H9 (cell line): Measurements from ENCODE around the gene LRRC3. TPM values are rescaled to one million over a fixed set of nuclear protein-coding genes. Genes with fewer than 3 reads are reported as not detected.

Source experiments
- DNase-seq: peaks from one replicate; pipeline ENCODE4 v3.0.0-alpha.2; 2017
- H2AFZ ChIP-seq: one replicate; pipeline ENCODE4 v1.6.1; 2013; ENCODE audit warnings: mild to moderate bottlenecking, low read length, control low read depth, moderate library complexity
- H2AK5ac ChIP-seq: 2 replicates; pipeline ENCODE4 v1.6.1; 2013; ENCODE audit warnings: low read length, control low read depth, mixed read lengths; ENCODE audit not compliant: insufficient read length
- H2BK120ac ChIP-seq: one replicate; pipeline ENCODE4 v1.6.1; 2013; ENCODE audit warnings: low read depth, mild to moderate bottlenecking, low read length, control low read depth, inconsistent platforms; ENCODE audit not compliant: poor library complexity, severe bottlenecking
- H2BK12ac ChIP-seq: 2 replicates; pipeline ENCODE4 v1.6.1; 2013; ENCODE audit warnings: low read length, control low read depth, mixed read lengths, low read depth; ENCODE audit not compliant: insufficient read length
- H2BK15ac ChIP-seq: 2 replicates; pipeline ENCODE4 v1.6.1; 2013; ENCODE audit warnings: low read depth, low read length, control low read depth
- H2BK20ac ChIP-seq: one replicate; pipeline ENCODE4 v1.6.1; 2013; ENCODE audit warnings: low read depth, mild to moderate bottlenecking, low read length, control low read depth, inconsistent platforms; ENCODE audit not compliant: poor library complexity, severe bottlenecking
- H2BK5ac ChIP-seq: 2 replicates; pipeline ENCODE4 v1.6.1; 2013; ENCODE audit warnings: low read length, control low read depth, mixed read lengths; ENCODE audit not compliant: insufficient read length
- H3K14ac ChIP-seq: 2 replicates; pipeline ENCODE4 v1.6.1; 2013; ENCODE audit warnings: low read length, control low read depth; ENCODE audit not compliant: insufficient read depth
- H3K18ac ChIP-seq: 2 replicates; pipeline ENCODE4 v1.6.1; 2013; ENCODE audit warnings: low read depth, mild to moderate bottlenecking, mixed read lengths, low read length, control low read depth; ENCODE audit not compliant: insufficient read length
- H3K23ac ChIP-seq: 2 replicates; pipeline ENCODE4 v1.6.1; 2013; ENCODE audit warnings: low read length, control low read depth, mixed read lengths, low read depth; ENCODE audit not compliant: insufficient read length
- H3K23me2 ChIP-seq: 2 replicates; pipeline ENCODE4 v1.6.1; 2013; ENCODE audit warnings: low read depth, mild to moderate bottlenecking, mixed read lengths, low read length, control low read depth; ENCODE audit not compliant: insufficient read length, poor library complexity, severe bottlenecking
- H3K27ac ChIP-seq: 2 replicates; pipeline ENCODE4 v1.5.1; 2013; ENCODE audit warnings: low read length, control low read depth, mixed read lengths, low read depth; ENCODE audit not compliant: insufficient read length
- H3K27me3 ChIP-seq: 2 replicates; pipeline ENCODE4 v1.6.1; 2013; ENCODE audit warnings: low read length, control low read depth, inconsistent platforms; ENCODE audit not compliant: insufficient read depth
- H3K4ac ChIP-seq: 2 replicates; pipeline ENCODE4 v1.6.1; 2013; ENCODE audit warnings: low read depth, mild to moderate bottlenecking, control low read depth, inconsistent platforms, low read length, moderate library complexity
- H3K4me1 ChIP-seq: 2 replicates; pipeline ENCODE4 v1.6.1; 2013; ENCODE audit warnings: low read length, control low read depth, inconsistent platforms; ENCODE audit not compliant: insufficient read depth
- H3K4me2 ChIP-seq: 2 replicates; pipeline ENCODE4 v1.6.1; 2013; ENCODE audit warnings: low read length, control low read depth, mixed read lengths; ENCODE audit not compliant: insufficient read length, insufficient read depth
- H3K56ac ChIP-seq: 2 replicates; pipeline ENCODE4 v1.6.1; 2013; ENCODE audit warnings: low read depth, mild to moderate bottlenecking, mixed read lengths, low read length, control low read depth; ENCODE audit not compliant: insufficient read length
- H3K79me1 ChIP-seq: 2 replicates; pipeline ENCODE4 v1.6.1; 2013; ENCODE audit warnings: low read depth, mild to moderate bottlenecking, moderate library complexity, low read length, control low read depth, inconsistent platforms; ENCODE audit not compliant: insufficient read depth, poor library complexity, severe bottlenecking
- H3K79me2 ChIP-seq: 2 replicates; pipeline ENCODE4 v1.6.1; 2013; ENCODE audit warnings: low read length, control low read depth, inconsistent platforms; ENCODE audit not compliant: insufficient read depth
- H3K9ac ChIP-seq: 2 replicates; pipeline ENCODE4 v1.6.1; 2013; ENCODE audit warnings: low read length, control low read depth, mixed read lengths; ENCODE audit not compliant: insufficient read length; ENCODE audit errors: extremely low read depth
- H3K9me3 ChIP-seq: one replicate; pipeline ENCODE4 v1.6.1; 2013; ENCODE audit warnings: low read depth, low read length, inconsistent platforms; ENCODE audit not compliant: control insufficient read depth
- H3T11ph ChIP-seq: one replicate; pipeline ENCODE4 v1.6.1; 2013; ENCODE audit warnings: mild to moderate bottlenecking, low read length, control low read depth, inconsistent platforms
- H4K20me1 ChIP-seq: one replicate; pipeline ENCODE4 v1.6.1; 2013; ENCODE audit not compliant: control insufficient read depth, insufficient read length, insufficient read depth
- H4K5ac ChIP-seq: 2 replicates; pipeline ENCODE4 v1.6.1; 2013; ENCODE audit warnings: low read depth, mild to moderate bottlenecking, mixed read lengths, low read length, control low read depth; ENCODE audit not compliant: insufficient read length
- H4K8ac ChIP-seq: replicated peaks from 2 replicates; pipeline ENCODE4 v1.6.1; 2013; ENCODE audit warnings: low read length, control low read depth, mixed read lengths, low read depth; ENCODE audit not compliant: insufficient read length
- H4K91ac ChIP-seq: 2 replicates; pipeline ENCODE4 v1.6.1; 2013; ENCODE audit warnings: low read depth, mild to moderate bottlenecking, moderate library complexity, mixed read lengths, low read length, control low read depth; ENCODE audit not compliant: insufficient read length
- H3K27ac Mint-ChIP-seq, 3 experiments: 2 replicates in 2 of 3; 3 replicates in 1 of 3; pipeline ENCODE4 v1.8.0; 2020 to 2021; ENCODE audit warnings: mixed read lengths in 3 of 3, mild to moderate bottlenecking in 1 of 3, moderate library complexity in 1 of 3
- H3K27me3 Mint-ChIP-seq: 2 replicates; pipeline ENCODE4 v1.8.0; 2021; ENCODE audit warnings: low read depth, mild to moderate bottlenecking, moderate library complexity, mixed read lengths
- H3K36me3 Mint-ChIP-seq, 3 experiments: 2 replicates in 2 of 3; 3 replicates in 1 of 3; pipeline ENCODE4 v1.8.0; 2020 to 2021; ENCODE audit warnings: low read depth in 3 of 3, mixed read lengths in 3 of 3; ENCODE audit not compliant: insufficient read depth in 1 of 3
- H3K4me1 Mint-ChIP-seq, 2 experiments: 2 replicates each; pipeline ENCODE4 v1.8.0; 2020; ENCODE audit warnings: mixed read lengths in 2 of 2
- H3K4me3 Mint-ChIP-seq, 2 experiments: 2 replicates in 1 of 2; 3 replicates in 1 of 2; pipeline ENCODE4 v1.8.0; 2020 to 2021; ENCODE audit warnings: mild to moderate bottlenecking in 2 of 2, mixed read lengths in 2 of 2, moderate library complexity in 1 of 2
- H3K9me3 Mint-ChIP-seq, 2 experiments: 2 replicates in 1 of 2; 3 replicates in 1 of 2; pipeline ENCODE4 v1.8.0; 2020; ENCODE audit warnings: mild to moderate bottlenecking in 2 of 2, mixed read lengths in 2 of 2, moderate library complexity in 1 of 2
- CTCF ChIP-seq: fragments of 200-600 bp; sonication (generic); conservative IDR thresholded peaks from 3 replicates; pipeline ENCODE4 v1.8.0; 2021; ENCODE audit warnings: antibody characterized with exemption, mild to moderate bottlenecking
- WGBS: extraction: QIAGEN DNeasy Blood & Tissue Kit; methylation state at CpG from one replicate; pipeline ENCODE4 v1.1.7; 2013; ENCODE audit warnings: missing lambda C conversion rate, low lambda C conversion rate, mixed read lengths; ENCODE audit not compliant: insufficient read length; ENCODE audit errors: extremely low coverage; 5-methylcytosine and 5-hydroxymethylcytosine counted together
- total RNA-seq: library from RNA; stranded (reverse); gene quantifications from 2 replicates; pipeline ENCODE4 v1.2.1, GENCODE V29; 2021

LRRC3 gene
- total RNA-seq, 1 experiment from 2014 or later, result 3.1 TPM

DNA sequence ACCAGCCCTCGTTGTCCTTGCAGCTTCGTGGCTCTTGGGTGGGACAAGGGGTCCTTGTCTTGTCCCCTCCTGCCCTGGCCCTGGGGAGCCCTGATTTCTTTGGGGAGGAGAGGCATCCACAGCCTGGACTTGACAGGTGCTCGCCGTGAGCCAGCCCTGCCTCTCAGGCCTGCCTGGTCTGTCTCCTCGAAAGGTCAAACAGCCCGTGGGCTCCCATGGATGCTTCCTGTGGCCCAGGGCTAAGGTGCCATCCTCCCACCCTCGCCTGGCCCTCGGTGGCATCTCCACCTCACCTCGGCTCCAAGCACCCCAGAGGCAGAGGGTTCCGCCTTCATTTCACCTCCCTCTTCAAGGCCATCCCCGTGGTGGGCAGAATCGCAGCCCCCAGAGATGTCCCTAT lies 9.0 kb downstream of the LRRC3 start:
- no peaks in the 10 kb centered on the region for H3K9me3 ChIP-seq
- H3K4me2 ChIP-seq, result no peak overlapping the region
- no peak overlapping the region for H3K18ac ChIP-seq
- Mint-ChIP-seq H3K4me3 (no peak overlapping the region), H3K27ac (no peak overlapping the region), H3K36me3 (no peaks in the 10 kb centered on the region), H3K4me1 (peaks cover 0 to 8% of the 10 kb centered on the region in 2 experiments; a peak in 3 of 4 replicates), H3K9me3 (no peaks in the 10 kb centered on the region), H3K27me3 (no peaks in the 10 kb centered on the region)
- H2BK5ac ChIP-seq, result no peak overlapping the region
- no peak overlapping the region for H2BK12ac ChIP-seq
- H3K23ac ChIP-seq, result no peak overlapping the region
- H3K14ac ChIP-seq, result no peak overlapping the region
- H3T11ph ChIP-seq, result no peak overlapping the region
- no peak overlapping the region for H4K8ac ChIP-seq
- no CpG with 5 or more reads among the region's 12 CpGs for WGBS
- H3K27ac ChIP-seq, result no peak overlapping the region
- no peaks in the 10 kb centered on the region for H3K79me2 ChIP-seq
- H3K56ac ChIP-seq, result no peak overlapping the region
- no peak overlapping the region for H3K4ac ChIP-seq
- H3K23me2 ChIP-seq, result no peaks in the 10 kb centered on the region
- no peaks in the 10 kb centered on the region for H3K27me3 ChIP-seq
- no peak overlapping the region for H3K9ac ChIP-seq
- H2AFZ ChIP-seq, result no peak overlapping the region
- no peak overlapping the region for H2BK15ac ChIP-seq
- no peaks in the 10 kb centered on the region for H3K79me1 ChIP-seq
- no peak overlapping the region for H2AK5ac ChIP-seq
- no peaks in the 10 kb centered on the region for H4K20me1 ChIP-seq
- H3K4me1 ChIP-seq, result no peaks in the 10 kb centered on the region
- no peak for TF ChIP-seq CTCF
- H4K5ac ChIP-seq, result no peak overlapping the region
- no peak overlapping the region for H4K91ac ChIP-seq
- DNase-seq, result no peak
- H2BK20ac ChIP-seq, result no peak overlapping the region
- no peak overlapping the region for H2BK120ac ChIP-seq
